Right lobe of liver (tissue), 4 donors: ENCODE data around the gene TEDC2.

Experiments
- POLR2A ChIP-seq: fragments of 450-650 bp; IDR thresholded peaks from one replicate; pipeline ENCODE4 v1.6.1; 2017; ENCODE audit warnings: antibody characterized with exemption, mild to moderate bottlenecking
- TF ChIP-seq, protein P1 (sequence below), 4 donors: fragments of 200-600 bp in 3 of 4; fragments of 450-650 bp in 1 of 4; IDR thresholded peaks; one replicate each; pipeline versions ENCODE4 v1.5.1 to v1.8.0; 2016 to 2022; ENCODE audit warnings: antibody characterized with exemption in 4 of 4, mild to moderate bottlenecking in 2 of 4
- donor health status: DM: no; HTN: no; CAD: no.
- donor health status: DM: no; HTN: no; CAD: no.
- donor health status: DM: no; HTN: yes; CAD: no.

DNA sequence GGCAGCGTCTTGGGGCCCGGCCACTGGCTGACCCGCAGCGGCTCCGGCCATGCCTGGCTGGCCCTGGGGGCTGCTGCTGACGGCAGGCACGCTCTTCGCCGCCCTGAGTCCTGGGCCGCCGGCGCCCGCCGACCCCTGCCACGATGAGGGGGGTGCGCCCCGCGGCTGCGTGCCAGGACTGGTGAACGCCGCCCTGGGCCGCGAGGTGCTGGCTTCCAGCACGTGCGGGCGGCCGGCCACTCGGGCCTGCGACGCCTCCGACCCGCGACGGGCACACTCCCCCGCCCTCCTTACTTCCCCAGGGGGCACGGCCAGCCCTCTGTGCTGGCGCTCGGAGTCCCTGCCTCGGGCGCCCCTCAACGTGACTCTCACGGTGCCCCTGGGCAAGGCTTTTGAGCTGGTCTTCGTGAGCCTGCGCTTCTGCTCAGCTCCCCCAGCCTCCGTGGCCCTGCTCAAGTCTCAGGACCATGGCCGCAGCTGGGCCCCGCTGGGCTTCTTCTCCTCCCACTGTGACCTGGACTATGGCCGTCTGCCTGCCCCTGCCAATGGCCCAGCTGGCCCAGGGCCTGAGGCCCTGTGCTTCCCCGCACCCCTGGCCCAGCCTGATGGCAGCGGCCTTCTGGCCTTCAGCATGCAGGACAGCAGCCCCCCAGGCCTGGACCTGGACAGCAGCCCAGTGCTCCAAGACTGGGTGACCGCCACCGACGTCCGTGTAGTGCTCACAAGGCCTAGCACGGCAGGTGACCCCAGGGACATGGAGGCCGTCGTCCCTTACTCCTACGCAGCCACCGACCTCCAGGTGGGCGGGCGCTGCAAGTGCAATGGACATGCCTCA is 12.0 kb downstream of the TEDC2 start:
- TF ChIP-seq, protein P1, sequence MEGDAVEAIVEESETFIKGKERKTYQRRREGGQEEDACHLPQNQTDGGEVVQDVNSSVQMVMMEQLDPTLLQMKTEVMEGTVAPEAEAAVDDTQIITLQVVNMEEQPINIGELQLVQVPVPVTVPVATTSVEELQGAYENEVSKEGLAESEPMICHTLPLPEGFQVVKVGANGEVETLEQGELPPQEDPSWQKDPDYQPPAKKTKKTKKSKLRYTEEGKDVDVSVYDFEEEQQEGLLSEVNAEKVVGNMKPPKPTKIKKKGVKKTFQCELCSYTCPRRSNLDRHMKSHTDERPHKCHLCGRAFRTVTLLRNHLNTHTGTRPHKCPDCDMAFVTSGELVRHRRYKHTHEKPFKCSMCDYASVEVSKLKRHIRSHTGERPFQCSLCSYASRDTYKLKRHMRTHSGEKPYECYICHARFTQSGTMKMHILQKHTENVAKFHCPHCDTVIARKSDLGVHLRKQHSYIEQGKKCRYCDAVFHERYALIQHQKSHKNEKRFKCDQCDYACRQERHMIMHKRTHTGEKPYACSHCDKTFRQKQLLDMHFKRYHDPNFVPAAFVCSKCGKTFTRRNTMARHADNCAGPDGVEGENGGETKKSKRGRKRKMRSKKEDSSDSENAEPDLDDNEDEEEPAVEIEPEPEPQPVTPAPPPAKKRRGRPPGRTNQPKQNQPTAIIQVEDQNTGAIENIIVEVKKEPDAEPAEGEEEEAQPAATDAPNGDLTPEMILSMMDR (IDR thresholded peaks at IDR 0.05) = no peak
- TF ChIP-seq POLR2A = no peak
